H1 (cell line): ENCODE results near the gene FAH. TPM values are rescaled to one million over a fixed set of nuclear protein-coding genes. Genes with fewer than 3 reads are reported as not detected.

ENCODE experiments used
- CTCF ChIA-PET: fragments of 300-600 bp; sonication (Branson Sonifier 250); formaldehyde crosslinking; loops from one replicate; lab custom pipeline; 2021; ENCODE audit not compliant: partially characterized antibody; lab: Charles Lee
- POLR2A ChIA-PET: fragments of 300-600 bp; sonication (Branson Sonifier 250); formaldehyde crosslinking; loops from one replicate; lab custom pipeline; 2021; ENCODE audit warnings: inconsistent platforms; ENCODE audit not compliant: partially characterized antibody; lab: Charles Lee
- DNase-seq, 2 experiments: peaks; one replicate each; pipeline versions ENCODE4 v3.0.0 to v3.0.0-alpha.2; 2010 to 2022; ENCODE audit warnings: low spot score in 2 of 2, low read depth in 1 of 2, mixed read lengths in 1 of 2
- FAIRE-seq: peaks from 2 replicates; lab custom pipeline; 2011; peaks lifted over from hg19 to GRCh38; lab: Jason Lieb, UNC
- H2AFZ ChIP-seq: 2 replicates; pipeline ENCODE4 v1.8.1; 2012; ENCODE audit warnings: low read length, inconsistent platforms
- H2AK5ac ChIP-seq: 2 replicates; pipeline ENCODE4 v1.6.1; 2013; ENCODE audit warnings: low read depth, low read length
- H2BK120ac ChIP-seq: replicated peaks from 2 replicates; pipeline ENCODE3; 2013; ENCODE audit warnings: low read depth, low read length, inconsistent platforms
- H2BK12ac ChIP-seq: 2 replicates; pipeline ENCODE4 v1.6.1; 2013; ENCODE audit warnings: low read depth, low read length
- H2BK15ac ChIP-seq: 2 replicates; pipeline ENCODE4 v1.6.1; 2013; ENCODE audit warnings: low read length
- H2BK20ac ChIP-seq: 2 replicates; pipeline ENCODE4 v1.6.1; 2013; ENCODE audit warnings: low read length
- H2BK5ac ChIP-seq: 2 replicates; pipeline ENCODE4 v1.6.1; 2013; ENCODE audit warnings: low read depth, low read length
- H3K14ac ChIP-seq: 2 replicates; pipeline ENCODE4 v1.6.1; 2013; ENCODE audit warnings: inconsistent platforms; ENCODE audit not compliant: insufficient read length
- H3K18ac ChIP-seq: 2 replicates; pipeline ENCODE4 v1.6.1; 2013; ENCODE audit warnings: low read length; ENCODE audit errors: extremely low read depth
- H3K23ac ChIP-seq: 2 replicates; pipeline ENCODE4 v1.6.1; 2013; ENCODE audit warnings: inconsistent platforms; ENCODE audit not compliant: insufficient read length
- H3K23me2 ChIP-seq: 2 replicates; pipeline ENCODE4 v1.6.1; 2013; ENCODE audit warnings: low read depth, low read length
- H3K27ac ChIP-seq: 2 replicates; pipeline ENCODE4 v1.6.1; 2011; ENCODE audit warnings: low read depth, low read length, inconsistent platforms
- H3K27me3 ChIP-seq, 4 experiments: replicated peaks in 1 of 4; 1 replicate in 1 of 4; 2 replicates in 3 of 4; pipeline versions ENCODE4 v1.6.1 to v1.8.1; 2011 to 2013; ENCODE audit warnings: low read length in 3 of 4, mild to moderate bottlenecking in 3 of 4, inconsistent platforms in 2 of 4, mixed read lengths in 2 of 4, moderate library complexity in 1 of 4; ENCODE audit not compliant: control insufficient read depth in 3 of 4, insufficient read depth in 3 of 4; ENCODE audit errors: extremely low read depth in 1 of 4
- H3K36me3 ChIP-seq, 4 experiments: 2 replicates each; pipeline versions ENCODE4 v1.6.1 to v1.8.1; 2011 to 2013; ENCODE audit warnings: mild to moderate bottlenecking in 4 of 4, low read length in 3 of 4, moderate library complexity in 2 of 4, control low read depth in 1 of 4, inconsistent platforms in 1 of 4; ENCODE audit not compliant: insufficient read depth in 4 of 4, control insufficient read depth in 2 of 4
- H3K4ac ChIP-seq: replicated peaks from 2 replicates; pipeline ENCODE3; 2013; ENCODE audit warnings: low read length, low read depth, mixed read lengths, inconsistent platforms; ENCODE audit not compliant: insufficient read length
- H3K4me1 ChIP-seq, 4 experiments: replicated peaks in 1 of 4; 1 replicate in 1 of 4; 2 replicates in 3 of 4; pipeline versions ENCODE4 v1.6.1 to v1.8.1; 2011 to 2013; ENCODE audit warnings: low read length in 3 of 4, inconsistent platforms in 2 of 4, mixed read lengths in 1 of 4; ENCODE audit not compliant: insufficient read depth in 4 of 4, control insufficient read depth in 3 of 4
- H3K4me2 ChIP-seq, 2 experiments: 2 replicates each; pipeline versions ENCODE4 v1.6.1 to v1.8.1; 2011 to 2013; ENCODE audit warnings: low read depth in 2 of 2, low read length in 2 of 2, control low read depth in 1 of 2, inconsistent platforms in 1 of 2, mild to moderate bottlenecking in 1 of 2; ENCODE audit not compliant: insufficient read depth in 1 of 2
- H3K4me3 ChIP-seq, 4 experiments: fragments of 200-600, 300-600 bp in 1 of 4; sonication (generic), shearing (Covaris generic), sonication (Bioruptor Twin) in 1 of 4; 2 replicates each; pipeline versions ENCODE4 v1.5.1 to v1.8.1; 2011 to 2016; ENCODE audit warnings: low read length in 4 of 4, low read depth in 3 of 4, control low read depth in 2 of 4, inconsistent platforms in 2 of 4, mild to moderate bottlenecking in 2 of 4, mixed read lengths in 1 of 4, moderate library complexity in 1 of 4; ENCODE audit not compliant: insufficient read depth in 2 of 4; ENCODE audit errors: extremely low read depth in 1 of 4
- H3K56ac ChIP-seq: replicated peaks from 2 replicates; pipeline ENCODE3; 2013; ENCODE audit warnings: low read depth, mild to moderate bottlenecking, mixed read lengths, low read length, inconsistent platforms; ENCODE audit not compliant: insufficient read length
- H3K79me1 ChIP-seq: 2 replicates; pipeline ENCODE4 v1.6.1; 2013; ENCODE audit warnings: low read depth, low read length, control low read depth
- H3K79me2 ChIP-seq, 2 experiments: 2 replicates each; pipeline versions ENCODE4 v1.6.1 to v1.8.1; 2012 to 2013; ENCODE audit warnings: low read length in 2 of 2, mild to moderate bottlenecking in 2 of 2, inconsistent platforms in 1 of 2; ENCODE audit not compliant: insufficient read depth in 2 of 2, control insufficient read depth in 1 of 2
- H3K9ac ChIP-seq, 4 experiments: replicated peaks in 1 of 4; 1 replicate in 1 of 4; 2 replicates in 3 of 4; pipeline versions ENCODE4 v1.6.1 to v1.8.1; 2011 to 2013; ENCODE audit warnings: low read depth in 3 of 4, low read length in 3 of 4, control low read depth in 2 of 4, mild to moderate bottlenecking in 2 of 4, moderate library complexity in 2 of 4, inconsistent platforms in 1 of 4; ENCODE audit errors: extremely low read depth in 1 of 4
- H3K9me3 ChIP-seq, 2 experiments: 2 replicates each; pipeline versions ENCODE4 v1.6.1 to v1.8.1; 2012 to 2013; ENCODE audit warnings: mild to moderate bottlenecking in 2 of 2, moderate library complexity in 2 of 2, control low read depth in 1 of 2, inconsistent platforms in 1 of 2, low read depth in 1 of 2, low read length in 1 of 2, mixed read lengths in 1 of 2; ENCODE audit not compliant: insufficient read depth in 2 of 2
- H4K20me1 ChIP-seq, 2 experiments: replicated peaks in 1 of 2; 2 replicates each; pipeline versions ENCODE3 to v1.8.1; 2011 to 2013; ENCODE audit warnings: inconsistent platforms in 2 of 2, low read length in 2 of 2, mild to moderate bottlenecking in 1 of 2; ENCODE audit not compliant: insufficient read depth in 2 of 2, control insufficient read depth in 1 of 2
- H4K5ac ChIP-seq: 2 replicates; pipeline ENCODE4 v1.6.1; 2013; ENCODE audit warnings: low read length, low read depth, mixed read lengths, inconsistent platforms; ENCODE audit not compliant: insufficient read length
- H4K8ac ChIP-seq: 2 replicates; pipeline ENCODE4 v1.8.0; 2013; ENCODE audit warnings: mild to moderate bottlenecking, moderate library complexity, low read length, inconsistent platforms; ENCODE audit not compliant: insufficient read depth; ENCODE audit errors: extremely low read depth
- H4K91ac ChIP-seq: replicated peaks from 2 replicates; pipeline ENCODE3; 2013; ENCODE audit warnings: low read length, mixed read lengths, inconsistent platforms; ENCODE audit not compliant: insufficient read length
- CEBPB ChIP-seq: IDR thresholded peaks from 2 replicates; pipeline ENCODE4 v1.6.1; 2012; ENCODE audit warnings: low read depth, low read length
- HDAC2 ChIP-seq, 2 experiments: fragments of 300-600 bp in 1 of 2; sonication (generic) in 1 of 2; IDR thresholded peaks; 2 replicates each; pipeline ENCODE4 v1.6.1; 2011 to 2012; ENCODE audit warnings: low read depth in 2 of 2, low read length in 2 of 2, mild to moderate bottlenecking in 2 of 2, moderate library complexity in 2 of 2, borderline replicate concordance in 1 of 2, inconsistent platforms in 1 of 2
- KDM1A ChIP-seq: fragments of 200-600, 300-600 bp; sonication (generic); IDR thresholded peaks from 2 replicates; pipeline ENCODE4 v1.7.1; 2016; ENCODE audit warnings: mild to moderate bottlenecking, low read length, borderline replicate concordance
- POLR2AphosphoS5 ChIP-seq: IDR thresholded peaks from 2 replicates; pipeline ENCODE4 v1.6.1; 2011; ENCODE audit warnings: low read depth, low read length
- RNF2 ChIP-seq: fragments of 200-900, 300-1000 bp; sonication (generic); IDR thresholded peaks from 2 replicates; pipeline ENCODE4 v1.7.1; 2016; ENCODE audit warnings: borderline replicate concordance, low read depth, mild to moderate bottlenecking, antibody characterized with exemption, low read length; ENCODE audit not compliant: poor library complexity, severe bottlenecking; ENCODE audit errors: missing control alignments
- SIX5 ChIP-seq: IDR thresholded peaks from 2 replicates; pipeline ENCODE4 v1.6.1; 2011; ENCODE audit warnings: mild to moderate bottlenecking, low read depth, low read length
- TBP ChIP-seq: IDR thresholded peaks from 2 replicates; pipeline ENCODE4 v1.6.1; 2011; ENCODE audit warnings: low read depth, low read length, improper control_type of control experiment
- WGBS, 2 experiments: shearing (Covaris generic) in 1 of 2; methylation state at CpG; one replicate each; pipeline versions ENCODE4 v1.1.6 to v1.1.7; 2013 to 2015; ENCODE audit warnings: low lambda C conversion rate in 2 of 2, mixed read lengths in 2 of 2, inconsistent platforms in 1 of 2, low coverage in 1 of 2, missing lambda C conversion rate in 1 of 2; ENCODE audit not compliant: insufficient replicate concordance in 2 of 2, insufficient coverage in 1 of 2, insufficient read length in 1 of 2; ENCODE audit errors: extremely low coverage in 1 of 2, missing lambda C conversion rate in 1 of 2; 5-methylcytosine and 5-hydroxymethylcytosine counted together
- polyA plus RNA-seq, 7 experiments: library from polyadenylated mRNA; depleted of rRNA in 3 of 7; stranded (reverse) in 5 of 7; unstranded in 2 of 7; fragments of >200 nt in 5 of 7; fragments of 200-250 nt in 2 of 7; gene quantifications; 1 replicate in 5 of 7; 2 replicates in 1 of 7; 4 replicates in 1 of 7; pipeline versions ENCODE4 v1.2.1 to v1.2.3, GENCODE V29; 2011 to 2013; ENCODE audit warnings: missing spikeins in 2 of 7, mixed read lengths in 2 of 7
- total RNA-seq: library from RNA; stranded (reverse); fragmentation: NEBNext Ultra II Directional; extraction: Animal tissue kit (Norgen Biotek cat#: 25700); gene quantifications from 2 replicates; pipeline ENCODE4 v1.2.1, GENCODE V29; 2021
- TF ChIP-seq, protein P1 (sequence below): IDR thresholded peaks from 2 replicates; pipeline ENCODE4 v1.6.1; 2012; ENCODE audit warnings: inconsistent platforms
- TF ChIP-seq, protein P2 (sequence below): IDR thresholded peaks from 2 replicates; pipeline ENCODE4 v1.6.1; 2011; ENCODE audit warnings: low read depth, mild to moderate bottlenecking, low read length; ENCODE audit not compliant: insufficient read depth

The FAH gene
- total and polyA plus RNA-seq, 2 of the 8 experiments (the other 6 are each of a cell fraction or from before 2014, with no cell fraction given), result 20.0 to 21.7 TPM

DNA sequence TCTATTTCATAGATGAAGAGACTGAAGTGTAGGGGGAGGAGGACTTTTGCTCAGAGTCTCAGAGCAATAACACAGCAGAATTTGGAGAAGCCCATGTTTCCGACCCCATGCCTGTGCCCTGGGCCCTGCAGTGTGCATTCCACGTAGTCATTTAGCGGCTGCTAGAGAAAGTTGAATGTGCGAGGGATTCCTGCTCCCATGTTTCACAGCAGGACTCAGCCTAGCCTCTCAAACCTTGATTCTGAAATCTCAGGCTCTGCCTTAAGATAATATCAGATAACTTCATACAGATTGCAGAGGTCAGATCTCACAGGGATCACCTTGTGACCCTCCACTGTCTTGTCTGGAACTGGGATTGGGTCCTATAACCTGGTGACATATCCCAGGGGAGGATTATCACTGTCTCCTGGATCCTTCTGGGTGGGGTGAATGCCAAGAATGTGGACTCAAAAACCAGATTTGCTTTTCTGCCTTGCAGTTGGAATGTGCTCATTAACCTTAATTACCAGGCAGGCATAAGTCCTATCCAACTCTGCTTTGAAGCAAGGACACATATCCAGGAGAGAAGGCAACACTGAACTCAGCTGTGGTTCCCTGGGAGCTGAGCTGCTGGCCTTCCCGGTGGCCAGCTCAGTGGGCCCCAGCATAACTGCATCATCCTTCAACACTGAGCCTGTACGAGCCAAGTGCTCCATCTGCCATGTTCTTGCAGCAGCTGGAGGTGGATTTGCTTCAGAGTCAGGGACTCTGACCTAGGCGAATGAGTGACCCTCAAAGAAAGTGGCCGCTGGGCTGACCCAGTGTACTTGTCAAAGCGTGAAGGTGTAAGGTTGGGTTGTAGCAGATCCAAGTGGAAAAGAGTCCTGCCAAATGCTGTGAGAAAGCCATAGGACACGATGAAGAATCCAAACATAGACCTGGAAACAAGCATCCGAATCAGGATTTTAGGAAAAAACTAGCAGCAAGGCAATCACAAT is 56.2 kb downstream of the FAH start:
- ChIA-PET CTCF (interaction anchor here (1.2 kb wide), 1 partner anchor 12 kb away, joined by 4 read pairs; no protein-coding TSS in a partner anchor), POLR2A (no interaction called here)
- Histone ChIP-seq H3K79me2 (no peaks in the 10 kb centered on the region), H2BK15ac (no peak overlapping the region), H3K27me3 (no peaks in the 10 kb centered on the region), H4K91ac (no peak overlapping the region), H3K36me3 (no peaks in the 10 kb centered on the region), H3K14ac (no peak overlapping the region), H3K4ac (no peak overlapping the region), H3K23ac (no peak overlapping the region), H2AK5ac (no peak overlapping the region), H2BK20ac (no peak overlapping the region), H4K20me1 (no peaks in the 10 kb centered on the region), H3K4me1 (peaks cover 0 to 2% (median under 1%) of the 10 kb centered on the region in 4 experiments; a peak in 3 of 7 replicates), H2BK12ac (no peak overlapping the region), H3K56ac (no peak overlapping the region), H2BK5ac (no peak overlapping the region), H3K27ac (no peak overlapping the region), H3K9ac (no peak overlapping the region), H3K18ac (no peak overlapping the region), H3K4me2 (no peak overlapping the region), H4K5ac (no peak overlapping the region), H4K8ac (no peak overlapping the region), H2BK120ac (no peak overlapping the region), H3K9me3 (no peaks in the 10 kb centered on the region), H3K23me2 (no peaks in the 10 kb centered on the region), H3K4me3 (no peak overlapping the region), H3K79me1 (no peaks in the 10 kb centered on the region), H2AFZ (no peak overlapping the region)
- DNase-seq, result no peak
- 87% methylated on average over 11 of the region's 11 CpGs; no CpG with 5 or more reads in 1 of the 2 experiments for WGBS, 2 experiments
- no peak for FAIRE-seq
- TF ChIP-seq TBP (no peak), HDAC2 (IDR thresholded peaks at IDR 0.05; ENCODE audit: borderline replicate concordance in 1 of 2, low read depth in 2 of 2, low read length in 2 of 2) (no peak), RNF2 (no peak), SIX5 (no peak), KDM1A (no peak), CEBPB (no peak), POLR2AphosphoS5 (no peak)
- TF ChIP-seq, protein P1, sequence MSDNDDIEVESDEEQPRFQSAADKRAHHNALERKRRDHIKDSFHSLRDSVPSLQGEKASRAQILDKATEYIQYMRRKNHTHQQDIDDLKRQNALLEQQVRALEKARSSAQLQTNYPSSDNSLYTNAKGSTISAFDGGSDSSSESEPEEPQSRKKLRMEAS, result no peak
- TF ChIP-seq, protein P2, sequence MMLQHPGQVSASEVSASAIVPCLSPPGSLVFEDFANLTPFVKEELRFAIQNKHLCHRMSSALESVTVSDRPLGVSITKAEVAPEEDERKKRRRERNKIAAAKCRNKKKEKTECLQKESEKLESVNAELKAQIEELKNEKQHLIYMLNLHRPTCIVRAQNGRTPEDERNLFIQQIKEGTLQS, result no peak
